K562 (cell line): ENCODE data around the gene ARHGAP35. TPM values are rescaled to one million over a fixed set of nuclear protein-coding genes. Genes with fewer than 3 reads are reported as not detected.
A peak's percentile ranks its signal among the peaks of the same experiment; 100 is the strongest.

Experiments used
- ATF7 ChIP-seq: fragments of 450-650 bp; IDR thresholded peaks from 2 replicates; pipeline ENCODE4 v1.7.1; 2014; ENCODE audit warnings: mild to moderate bottlenecking, moderate library complexity
- CBX3 ChIP-seq, 2 experiments: IDR thresholded peaks; 1 replicate in 1 of 2; 2 replicates in 1 of 2; pipeline ENCODE4 v1.6.1; 2012; ENCODE audit warnings: inconsistent platforms in 2 of 2, low read length in 2 of 2, borderline replicate concordance in 1 of 2, control low read depth in 1 of 2
- E4F1 ChIP-seq: fragments of 250-450 bp; sonication (Bioruptor Pico); IDR thresholded peaks from 2 replicates; pipeline ENCODE4 v1.5.0; 2021; ENCODE audit warnings: mild to moderate bottlenecking, borderline replicate concordance
- ELF1 ChIP-seq: fragments of 200-800 bp; sonication (Bioruptor generic); IDR thresholded peaks from 2 replicates; pipeline ENCODE4 v1.6.1; 2016; ENCODE audit warnings: missing genetic modification characterization, missing compliant biosample characterization
- HNRNPK ChIP-seq: fragments of 200-400 bp; formaldehyde crosslinking; IDR thresholded peaks from one replicate; pipeline ENCODE4 v1.6.1; 2018; ENCODE audit warnings: mild to moderate bottlenecking, low read depth, low read length; ENCODE audit not compliant: poor library complexity, severe bottlenecking
- MYBL2 ChIP-seq, 2 experiments: fragments of 450-650 bp in 1 of 2; sonication (generic) in 1 of 2; formaldehyde crosslinking in 1 of 2; IDR thresholded peaks; 2 replicates each; pipeline versions ENCODE4 v1.6.1 to v1.8.1; 2017 to 2022; ENCODE audit warnings: borderline replicate concordance in 1 of 2, inconsistent platforms in 1 of 2, low read depth in 1 of 2, mild to moderate bottlenecking in 1 of 2, missing genetic modification reagents in 1 of 2, moderate library complexity in 1 of 2
- NR1H2 ChIP-seq: sonication (generic); formaldehyde crosslinking; IDR thresholded peaks from 2 replicates; pipeline ENCODE4 v1.4.0; 2020; ENCODE audit warnings: mild to moderate bottlenecking, missing genetic modification reagents
- polyA plus RNA-seq, 8 experiments: library from polyadenylated mRNA; depleted of rRNA in 4 of 8; stranded (reverse) in 5 of 8; unstranded in 3 of 8; fragments of >200 nt; fragmentation: Nextera tagmentation in 2 of 8; fragmentation: Illumina TruSeq in 1 of 8; extraction: Ambion mirVana in 2 of 8; extraction: Trizol in 1 of 8; gene quantifications; 2 replicates each; pipeline versions ENCODE4 v1.2.1 to v1.2.3, GENCODE V29; 2011 to 2014; ENCODE audit warnings: inconsistent platforms in 1 of 8, missing spikeins in 1 of 8
- total RNA-seq, 7 experiments: library from RNA; depleted of rRNA in 6 of 7; stranded (reverse); fragments of >200 nt in 6 of 7; fragmentation: Illumina TruSeq in 2 of 7; extraction: Trizol in 2 of 7; gene quantifications; 2 replicates each; pipeline versions ENCODE4 v1.2.1 to v1.2.3, GENCODE V29; 2011 to 2021; ENCODE audit warnings: low replicate concordance in 1 of 7
- TF ChIP-seq, protein P1 (sequence below): sonication (generic); formaldehyde crosslinking; IDR thresholded peaks from 2 replicates; pipeline ENCODE4 v1.8.0; 2022; ENCODE audit warnings: mild to moderate bottlenecking, missing genetic modification reagents
- TF ChIP-seq, protein P2 (sequence below): fragments of 250-450 bp; sonication (Bioruptor Pico); IDR thresholded peaks from 2 replicates; pipeline ENCODE4 v1.4.0; 2020; ENCODE audit warnings: mild to moderate bottlenecking
- TF ChIP-seq, protein P3 (sequence below): fragments of 450-650 bp; IDR thresholded peaks from 2 replicates; pipeline ENCODE4 v1.7.1; 2018; ENCODE audit warnings: mild to moderate bottlenecking, low read depth; ENCODE audit not compliant: partially characterized antibody

ARHGAP35 gene
- total and polyA plus RNA-seq, 9 of the 15 experiments (the other 6 are each of a cell fraction or from before 2014, with no cell fraction given): 0.27 to 26.4 (median 10.2) TPM

DNA sequence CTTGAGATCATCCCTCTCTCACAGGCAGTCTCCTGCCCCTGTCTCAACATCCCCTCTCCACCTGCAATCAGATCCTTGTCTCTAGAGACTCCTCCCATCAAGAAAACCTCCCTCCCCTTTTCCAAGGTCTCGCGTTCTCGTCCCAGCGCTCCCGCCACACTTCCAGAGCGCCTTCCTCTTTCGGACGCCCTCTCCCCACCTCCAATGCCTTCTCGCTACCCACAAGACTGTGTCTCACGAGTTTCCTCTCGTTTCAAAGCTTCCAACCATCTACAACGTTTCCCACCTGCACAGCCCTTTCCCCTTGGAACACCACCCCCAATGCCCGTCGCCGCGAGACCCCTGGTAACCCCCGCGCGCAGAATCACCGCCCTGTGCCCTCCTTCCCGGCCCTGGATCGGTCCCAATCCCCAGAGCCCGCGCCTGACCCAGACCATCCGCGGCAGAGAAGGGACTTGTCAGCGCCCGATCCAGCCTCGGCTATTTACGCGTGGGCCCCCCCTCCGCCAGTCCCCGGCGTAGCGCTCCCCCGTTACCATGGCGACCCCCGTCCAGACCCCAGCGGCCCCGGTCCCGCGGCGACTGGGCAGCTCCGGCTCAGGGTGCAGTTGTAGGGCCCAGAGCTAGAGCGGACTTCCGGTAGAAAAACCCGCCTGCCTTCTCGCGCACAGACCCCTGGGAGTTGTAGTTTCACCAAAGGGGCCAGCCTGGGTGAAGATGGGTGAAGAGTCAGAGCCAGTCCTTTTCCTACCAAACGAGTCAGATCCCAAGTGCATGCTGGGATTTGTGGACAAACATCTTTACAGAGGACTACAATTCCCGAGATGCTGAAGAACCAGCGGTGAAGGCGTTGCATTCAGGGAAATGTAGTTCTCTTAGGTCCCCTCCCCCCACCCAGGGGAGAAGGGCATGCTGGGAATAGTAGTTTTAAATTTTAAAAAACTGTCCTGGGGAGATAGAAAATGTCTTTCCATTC is 10.3 kb upstream of the ARHGAP35 start, which contains the start of gene AP2S1 (continued):
- TF ChIP-seq E4F1 (no peak), HNRNPK (no peak), ELF1 (tag) (peak; percentile 90), MYBL2 (IDR thresholded peaks at IDR 0.05; ENCODE audit: low read depth) (no peak), MYBL2 (CRISPR knock-in tag; IDR thresholded peaks at IDR 0.05; ENCODE audit: borderline replicate concordance) (no peak), NR1H2 (CRISPR knock-in tag) (0 out of 2 replicates have a peak, but pooled peaks have one; percentile 5), CBX3 (IDR thresholded peaks at IDR 0.05; ENCODE audit: borderline replicate concordance in 1 of 2, low read length in 2 of 2) (0 out of 3 replicates have a peak, but pooled peaks of 1 of the 2 experiments have one; percentile 53), ATF7 (peak; percentile 81)
- TF ChIP-seq, protein P1, sequence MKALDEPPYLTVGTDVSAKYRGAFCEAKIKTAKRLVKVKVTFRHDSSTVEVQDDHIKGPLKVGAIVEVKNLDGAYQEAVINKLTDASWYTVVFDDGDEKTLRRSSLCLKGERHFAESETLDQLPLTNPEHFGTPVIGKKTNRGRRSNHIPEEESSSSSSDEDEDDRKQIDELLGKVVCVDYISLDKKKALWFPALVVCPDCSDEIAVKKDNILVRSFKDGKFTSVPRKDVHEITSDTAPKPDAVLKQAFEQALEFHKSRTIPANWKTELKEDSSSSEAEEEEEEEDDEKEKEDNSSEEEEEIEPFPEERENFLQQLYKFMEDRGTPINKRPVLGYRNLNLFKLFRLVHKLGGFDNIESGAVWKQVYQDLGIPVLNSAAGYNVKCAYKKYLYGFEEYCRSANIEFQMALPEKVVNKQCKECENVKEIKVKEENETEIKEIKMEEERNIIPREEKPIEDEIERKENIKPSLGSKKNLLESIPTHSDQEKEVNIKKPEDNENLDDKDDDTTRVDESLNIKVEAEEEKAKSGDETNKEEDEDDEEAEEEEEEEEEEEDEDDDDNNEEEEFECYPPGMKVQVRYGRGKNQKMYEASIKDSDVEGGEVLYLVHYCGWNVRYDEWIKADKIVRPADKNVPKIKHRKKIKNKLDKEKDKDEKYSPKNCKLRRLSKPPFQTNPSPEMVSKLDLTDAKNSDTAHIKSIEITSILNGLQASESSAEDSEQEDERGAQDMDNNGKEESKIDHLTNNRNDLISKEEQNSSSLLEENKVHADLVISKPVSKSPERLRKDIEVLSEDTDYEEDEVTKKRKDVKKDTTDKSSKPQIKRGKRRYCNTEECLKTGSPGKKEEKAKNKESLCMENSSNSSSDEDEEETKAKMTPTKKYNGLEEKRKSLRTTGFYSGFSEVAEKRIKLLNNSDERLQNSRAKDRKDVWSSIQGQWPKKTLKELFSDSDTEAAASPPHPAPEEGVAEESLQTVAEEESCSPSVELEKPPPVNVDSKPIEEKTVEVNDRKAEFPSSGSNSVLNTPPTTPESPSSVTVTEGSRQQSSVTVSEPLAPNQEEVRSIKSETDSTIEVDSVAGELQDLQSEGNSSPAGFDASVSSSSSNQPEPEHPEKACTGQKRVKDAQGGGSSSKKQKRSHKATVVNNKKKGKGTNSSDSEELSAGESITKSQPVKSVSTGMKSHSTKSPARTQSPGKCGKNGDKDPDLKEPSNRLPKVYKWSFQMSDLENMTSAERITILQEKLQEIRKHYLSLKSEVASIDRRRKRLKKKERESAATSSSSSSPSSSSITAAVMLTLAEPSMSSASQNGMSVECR: peak; percentile 82; the same call in 1 of the 2 replicates
- TF ChIP-seq, protein P2, sequence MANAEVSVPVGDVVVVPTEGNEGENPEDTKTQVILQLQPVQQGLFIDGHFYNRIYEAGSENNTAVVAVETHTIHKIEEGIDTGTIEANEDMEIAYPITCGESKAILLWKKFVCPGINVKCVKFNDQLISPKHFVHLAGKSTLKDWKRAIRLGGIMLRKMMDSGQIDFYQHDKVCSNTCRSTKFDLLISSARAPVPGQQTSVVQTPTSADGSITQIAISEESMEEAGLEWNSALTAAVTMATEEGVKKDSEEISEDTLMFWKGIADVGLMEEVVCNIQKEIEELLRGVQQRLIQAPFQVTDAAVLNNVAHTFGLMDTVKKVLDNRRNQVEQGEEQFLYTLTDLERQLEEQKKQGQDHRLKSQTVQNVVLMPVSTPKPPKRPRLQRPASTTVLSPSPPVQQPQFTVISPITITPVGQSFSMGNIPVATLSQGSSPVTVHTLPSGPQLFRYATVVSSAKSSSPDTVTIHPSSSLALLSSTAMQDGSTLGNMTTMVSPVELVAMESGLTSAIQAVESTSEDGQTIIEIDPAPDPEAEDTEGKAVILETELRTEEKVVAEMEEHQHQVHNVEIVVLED: peak; percentile 53; the same call in 1 of the 2 replicates
- TF ChIP-seq, protein P3, sequence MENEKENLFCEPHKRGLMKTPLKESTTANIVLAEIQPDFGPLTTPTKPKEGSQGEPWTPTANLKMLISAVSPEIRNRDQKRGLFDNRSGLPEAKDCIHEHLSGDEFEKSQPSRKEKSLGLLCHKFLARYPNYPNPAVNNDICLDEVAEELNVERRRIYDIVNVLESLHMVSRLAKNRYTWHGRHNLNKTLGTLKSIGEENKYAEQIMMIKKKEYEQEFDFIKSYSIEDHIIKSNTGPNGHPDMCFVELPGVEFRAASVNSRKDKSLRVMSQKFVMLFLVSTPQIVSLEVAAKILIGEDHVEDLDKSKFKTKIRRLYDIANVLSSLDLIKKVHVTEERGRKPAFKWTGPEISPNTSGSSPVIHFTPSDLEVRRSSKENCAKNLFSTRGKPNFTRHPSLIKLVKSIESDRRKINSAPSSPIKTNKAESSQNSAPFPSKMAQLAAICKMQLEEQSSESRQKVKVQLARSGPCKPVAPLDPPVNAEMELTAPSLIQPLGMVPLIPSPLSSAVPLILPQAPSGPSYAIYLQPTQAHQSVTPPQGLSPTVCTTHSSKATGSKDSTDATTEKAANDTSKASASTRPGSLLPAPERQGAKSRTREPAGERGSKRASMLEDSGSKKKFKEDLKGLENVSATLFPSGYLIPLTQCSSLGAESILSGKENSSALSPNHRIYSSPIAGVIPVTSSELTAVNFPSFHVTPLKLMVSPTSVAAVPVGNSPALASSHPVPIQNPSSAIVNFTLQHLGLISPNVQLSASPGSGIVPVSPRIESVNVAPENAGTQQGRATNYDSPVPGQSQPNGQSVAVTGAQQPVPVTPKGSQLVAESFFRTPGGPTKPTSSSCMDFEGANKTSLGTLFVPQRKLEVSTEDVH: peak; percentile 45
